HEK293 (cell line): Measurements from ENCODE around the gene ACER3.

Experiments used
- CTCF ChIA-PET: fragments of 350-600 bp; formaldehyde crosslinking; extraction: SDS; loops from one replicate; lab custom pipeline; 2021; ENCODE audit warnings: antibody characterized with exemption; lab: Yijun Ruan, JAX
- POLR2A ChIA-PET: fragments of 300-600 bp; formaldehyde crosslinking; extraction: SDS; loops from one replicate; lab custom pipeline; 2020; ENCODE audit warnings: antibody characterized with exemption, inconsistent platforms; lab: Yijun Ruan, JAX
- H3K27ac ChIP-seq: fragments of 200-500 bp; sonication (Bioruptor generic); 2 replicates; pipeline ENCODE4 v1.5.1; 2014; ENCODE audit warnings: low read depth, low read length, control low read depth, inconsistent platforms; ENCODE audit errors: extremely low read depth
- H3K36me3 ChIP-seq, 2 experiments: fragments of 200-500 bp in 1 of 2; sonication (Bioruptor generic) in 1 of 2; 1 replicate in 1 of 2; 2 replicates in 1 of 2; pipeline ENCODE4 v1.5.1; 2014 to 2017; ENCODE audit warnings: inconsistent platforms in 2 of 2, low read length in 2 of 2; ENCODE audit not compliant: control insufficient read depth in 2 of 2, insufficient read depth in 1 of 2
- H3K4me1 ChIP-seq: fragments of 200-500 bp; sonication (Bioruptor generic); 2 replicates; pipeline ENCODE4 v1.5.1; 2014; ENCODE audit warnings: mild to moderate bottlenecking, low read length, inconsistent platforms; ENCODE audit not compliant: control insufficient read depth, insufficient read depth
- H3K4me3 ChIP-seq: 2 replicates; pipeline ENCODE4 v1.5.1; 2011; ENCODE audit warnings: low read depth, mild to moderate bottlenecking, control low read depth, low read length, moderate library complexity
- H3K9me3 ChIP-seq: fragments of 200-500 bp; sonication (Bioruptor generic); 2 replicates; pipeline ENCODE4 v1.5.1; 2014; ENCODE audit warnings: low read depth, low read length, inconsistent platforms; ENCODE audit not compliant: control insufficient read depth, insufficient read depth
- GLIS1 ChIP-seq: fragments of 450-650 bp; formaldehyde crosslinking; IDR thresholded peaks from 2 replicates; pipeline ENCODE4 v1.5.1; 2016; ENCODE audit warnings: missing biosample characterization, missing genetic modification characterization
- HOXA7 ChIP-seq: sonication (generic); formaldehyde crosslinking; IDR thresholded peaks from 2 replicates; pipeline ENCODE4 v1.8.1; 2022; ENCODE audit warnings: missing genetic modification reagents, borderline replicate concordance
- SCRT2 ChIP-seq: fragments of 450-650 bp; formaldehyde crosslinking; IDR thresholded peaks from 2 replicates; pipeline ENCODE4 v1.5.1; 2016; ENCODE audit warnings: missing biosample characterization, missing genetic modification characterization
- SP7 ChIP-seq: fragments of 450-650 bp; formaldehyde crosslinking; IDR thresholded peaks from 2 replicates; pipeline ENCODE4 v1.5.1; 2016; ENCODE audit warnings: missing biosample characterization, missing genetic modification characterization
- YY2 ChIP-seq: fragments of 450-650 bp; formaldehyde crosslinking; IDR thresholded peaks from 2 replicates; pipeline ENCODE4 v1.5.1; 2016; ENCODE audit warnings: missing biosample characterization, missing genetic modification characterization
- ZNF114 ChIP-seq: fragments of 450-650 bp; formaldehyde crosslinking; IDR thresholded peaks from 2 replicates; pipeline ENCODE4 v1.5.0; 2017; ENCODE audit warnings: missing biosample characterization, missing genetic modification characterization
- ZNF132 ChIP-seq: fragments of 450-650 bp; formaldehyde crosslinking; IDR thresholded peaks from 2 replicates; pipeline ENCODE4 v1.5.1; 2017; ENCODE audit warnings: missing biosample characterization, missing genetic modification characterization, borderline replicate concordance
- ZNF19 ChIP-seq: fragments of 450-650 bp; formaldehyde crosslinking; IDR thresholded peaks from 2 replicates; pipeline ENCODE4; 2016; ENCODE audit warnings: missing biosample characterization, missing genetic modification characterization, low read depth
- ZNF214 ChIP-seq: fragments of 450-650 bp; formaldehyde crosslinking; IDR thresholded peaks from 2 replicates; pipeline ENCODE4 v1.5.1; 2017; ENCODE audit warnings: missing biosample characterization, mild to moderate bottlenecking, missing genetic modification characterization, borderline replicate concordance
- ZNF521 ChIP-seq: fragments of 450-650 bp; formaldehyde crosslinking; IDR thresholded peaks from 2 replicates; pipeline ENCODE4 v1.5.1; 2017; ENCODE audit warnings: missing biosample characterization, mild to moderate bottlenecking, missing genetic modification characterization
- ZNF585B ChIP-seq: fragments of 450-650 bp; formaldehyde crosslinking; IDR thresholded peaks from 2 replicates; pipeline ENCODE4 v1.5.1; 2016; ENCODE audit warnings: missing biosample characterization, missing genetic modification characterization
- ZNF596 ChIP-seq: fragments of 450-650 bp; IDR thresholded peaks from 2 replicates; pipeline ENCODE4 v1.5.0; 2018; ENCODE audit warnings: missing biosample characterization, mild to moderate bottlenecking, missing genetic modification characterization, moderate library complexity
- ZNF624 ChIP-seq: fragments of 450-650 bp; formaldehyde crosslinking; IDR thresholded peaks from 2 replicates; pipeline ENCODE4 v1.5.1; 2017; ENCODE audit warnings: missing biosample characterization, missing genetic modification characterization
- ZNF629 ChIP-seq: fragments of 450-650 bp; formaldehyde crosslinking; IDR thresholded peaks from 2 replicates; pipeline ENCODE4 v1.5.1; 2017; ENCODE audit warnings: missing biosample characterization, missing genetic modification characterization
- ZNF792 ChIP-seq: fragments of 450-650 bp; formaldehyde crosslinking; IDR thresholded peaks from 2 replicates; pipeline ENCODE4 v1.5.1; 2016; ENCODE audit warnings: missing biosample characterization, missing genetic modification characterization
- TF ChIP-seq, protein P1 (sequence below): fragments of 450-650 bp; formaldehyde crosslinking; IDR thresholded peaks from 2 replicates; pipeline ENCODE4 v1.5.1; 2016; ENCODE audit warnings: missing biosample characterization, missing genetic modification characterization
- TF ChIP-seq, protein P2 (sequence below): fragments of 450-650 bp; formaldehyde crosslinking; IDR thresholded peaks from 2 replicates; pipeline ENCODE4 v1.5.1; 2016; ENCODE audit warnings: missing biosample characterization, missing genetic modification characterization
- TF ChIP-seq, protein P3 (sequence below): fragments of 450-650 bp; formaldehyde crosslinking; IDR thresholded peaks from 2 replicates; pipeline ENCODE4 v1.5.1; 2016; ENCODE audit warnings: missing biosample characterization, missing genetic modification characterization
- TF ChIP-seq, protein P4 (sequence below): fragments of 450-650 bp; formaldehyde crosslinking; IDR thresholded peaks from 2 replicates; pipeline ENCODE4 v1.5.1; 2017; ENCODE audit warnings: missing biosample characterization, mild to moderate bottlenecking, missing genetic modification characterization, moderate library complexity

ACER3 gene

DNA sequence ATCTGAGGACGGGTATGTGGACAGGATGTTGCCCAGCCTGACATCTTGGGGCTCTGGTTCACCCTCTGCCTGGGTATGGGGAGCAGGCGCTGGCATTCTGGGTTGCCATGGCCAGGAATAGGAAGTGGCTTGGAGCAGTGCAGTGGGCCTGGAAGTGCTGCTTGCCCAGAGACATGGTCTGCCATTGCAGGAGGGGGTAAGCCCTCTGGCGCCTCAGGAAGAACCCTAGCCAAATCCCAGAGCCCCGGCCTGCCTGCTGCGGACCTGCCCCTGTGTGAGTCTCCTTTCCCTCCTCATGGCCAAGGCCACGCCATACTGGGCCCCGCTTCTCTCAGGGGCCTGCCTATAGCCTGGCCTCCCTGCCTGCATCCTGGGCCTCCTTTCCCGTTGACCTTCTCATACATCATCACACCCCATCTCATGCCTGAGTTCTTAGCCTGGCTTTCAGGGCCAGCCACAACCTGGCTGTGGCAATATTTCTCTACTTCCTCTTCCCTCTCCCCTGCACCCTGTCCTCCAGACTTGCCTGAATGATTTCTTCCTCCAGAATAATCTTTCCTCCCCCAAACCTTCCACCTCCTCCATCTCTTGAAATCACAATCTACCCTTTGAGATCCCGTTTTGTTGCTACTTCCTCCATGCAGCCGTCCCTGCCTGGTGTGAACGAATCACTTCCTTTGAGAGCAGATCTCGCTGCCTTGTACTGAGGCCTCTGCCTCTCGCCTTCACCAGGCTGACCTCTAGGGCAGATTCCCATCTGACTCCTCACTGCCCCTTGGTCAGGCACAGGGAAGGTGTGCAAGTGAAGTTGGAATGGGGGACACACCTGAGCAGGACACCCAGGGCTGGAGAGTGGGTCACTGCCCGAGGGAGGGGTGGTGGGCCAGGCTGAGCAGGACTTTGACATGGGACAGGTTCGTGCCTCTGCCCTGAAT, 211.2 kb downstream of the ACER3 start:
- H3K4me1 ChIP-seq, result no peaks in the 10 kb centered on the region
- no peak overlapping the region for H3K4me3 ChIP-seq
- no peaks in the 10 kb centered on the region for H3K36me3 ChIP-seq
- TF ChIP-seq ZNF521 (tag by site-specific recombination) (no peak), ZNF585B (no peak), SCRT2 (tag by site-specific recombination) (no peak), GLIS1 (tag by site-specific recombination) (no peak), YY2 (no peak), SP7 (tag by site-specific recombination) (no peak), ZNF214 (tag by site-specific recombination) (no peak), ZNF114 (no peak), ZNF132 (tag by site-specific recombination) (no peak), ZNF19 (tag by site-specific recombination) (no peak), ZNF792 (tag by site-specific recombination) (no peak), ZNF596 (tag by site-specific recombination) (no peak), ZNF624 (tag by site-specific recombination) (no peak), ZNF629 (no peak), HOXA7 (CRISPR knock-in tag) (no peak)
- TF ChIP-seq, protein P1, sequence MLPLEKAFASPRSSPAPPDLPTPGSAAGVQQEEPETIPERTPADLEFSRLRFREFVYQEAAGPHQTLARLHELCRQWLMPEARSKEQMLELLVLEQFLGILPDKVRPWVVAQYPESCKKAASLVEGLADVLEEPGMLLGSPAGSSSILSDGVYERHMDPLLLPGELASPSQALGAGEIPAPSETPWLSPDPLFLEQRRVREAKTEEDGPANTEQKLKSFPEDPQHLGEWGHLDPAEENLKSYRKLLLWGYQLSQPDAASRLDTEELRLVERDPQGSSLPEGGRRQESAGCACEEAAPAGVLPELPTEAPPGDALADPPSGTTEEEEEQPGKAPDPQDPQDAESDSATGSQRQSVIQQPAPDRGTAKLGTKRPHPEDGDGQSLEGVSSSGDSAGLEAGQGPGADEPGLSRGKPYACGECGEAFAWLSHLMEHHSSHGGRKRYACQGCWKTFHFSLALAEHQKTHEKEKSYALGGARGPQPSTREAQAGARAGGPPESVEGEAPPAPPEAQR, result no peak
- TF ChIP-seq, protein P2, sequence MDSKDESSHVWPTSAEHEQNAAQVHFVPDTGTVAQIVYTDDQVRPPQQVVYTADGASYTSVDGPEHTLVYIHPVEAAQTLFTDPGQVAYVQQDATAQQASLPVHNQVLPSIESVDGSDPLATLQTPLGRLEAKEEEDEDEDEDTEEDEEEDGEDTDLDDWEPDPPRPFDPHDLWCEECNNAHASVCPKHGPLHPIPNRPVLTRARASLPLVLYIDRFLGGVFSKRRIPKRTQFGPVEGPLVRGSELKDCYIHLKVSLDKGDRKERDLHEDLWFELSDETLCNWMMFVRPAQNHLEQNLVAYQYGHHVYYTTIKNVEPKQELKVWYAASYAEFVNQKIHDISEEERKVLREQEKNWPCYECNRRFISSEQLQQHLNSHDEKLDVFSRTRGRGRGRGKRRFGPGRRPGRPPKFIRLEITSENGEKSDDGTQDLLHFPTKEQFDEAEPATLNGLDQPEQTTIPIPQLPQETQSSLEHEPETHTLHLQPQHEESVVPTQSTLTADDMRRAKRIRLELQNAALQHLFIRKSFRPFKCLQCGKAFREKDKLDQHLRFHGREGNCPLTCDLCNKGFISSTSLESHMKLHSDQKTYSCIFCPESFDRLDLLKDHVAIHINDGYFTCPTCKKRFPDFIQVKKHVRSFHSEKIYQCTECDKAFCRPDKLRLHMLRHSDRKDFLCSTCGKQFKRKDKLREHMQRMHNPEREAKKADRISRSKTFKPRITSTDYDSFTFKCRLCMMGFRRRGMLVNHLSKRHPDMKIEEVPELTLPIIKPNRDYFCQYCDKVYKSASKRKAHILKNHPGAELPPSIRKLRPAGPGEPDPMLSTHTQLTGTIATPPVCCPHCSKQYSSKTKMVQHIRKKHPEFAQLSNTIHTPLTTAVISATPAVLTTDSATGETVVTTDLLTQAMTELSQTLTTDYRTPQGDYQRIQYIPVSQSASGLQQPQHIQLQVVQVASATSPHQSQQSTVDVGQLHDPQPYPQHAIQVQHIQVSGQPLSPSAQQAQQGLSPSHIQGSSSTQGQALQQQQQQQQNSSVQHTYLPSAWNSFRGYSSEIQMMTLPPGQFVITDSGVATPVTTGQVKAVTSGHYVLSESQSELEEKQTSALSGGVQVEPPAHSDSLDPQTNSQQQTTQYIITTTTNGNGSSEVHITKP (tag by site-specific recombination), result no peak
- TF ChIP-seq, protein P3, sequence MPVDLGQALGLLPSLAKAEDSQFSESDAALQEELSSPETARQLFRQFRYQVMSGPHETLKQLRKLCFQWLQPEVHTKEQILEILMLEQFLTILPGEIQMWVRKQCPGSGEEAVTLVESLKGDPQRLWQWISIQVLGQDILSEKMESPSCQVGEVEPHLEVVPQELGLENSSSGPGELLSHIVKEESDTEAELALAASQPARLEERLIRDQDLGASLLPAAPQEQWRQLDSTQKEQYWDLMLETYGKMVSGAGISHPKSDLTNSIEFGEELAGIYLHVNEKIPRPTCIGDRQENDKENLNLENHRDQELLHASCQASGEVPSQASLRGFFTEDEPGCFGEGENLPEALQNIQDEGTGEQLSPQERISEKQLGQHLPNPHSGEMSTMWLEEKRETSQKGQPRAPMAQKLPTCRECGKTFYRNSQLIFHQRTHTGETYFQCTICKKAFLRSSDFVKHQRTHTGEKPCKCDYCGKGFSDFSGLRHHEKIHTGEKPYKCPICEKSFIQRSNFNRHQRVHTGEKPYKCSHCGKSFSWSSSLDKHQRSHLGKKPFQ (tag by site-specific recombination), result no peak
- TF ChIP-seq, protein P4, sequence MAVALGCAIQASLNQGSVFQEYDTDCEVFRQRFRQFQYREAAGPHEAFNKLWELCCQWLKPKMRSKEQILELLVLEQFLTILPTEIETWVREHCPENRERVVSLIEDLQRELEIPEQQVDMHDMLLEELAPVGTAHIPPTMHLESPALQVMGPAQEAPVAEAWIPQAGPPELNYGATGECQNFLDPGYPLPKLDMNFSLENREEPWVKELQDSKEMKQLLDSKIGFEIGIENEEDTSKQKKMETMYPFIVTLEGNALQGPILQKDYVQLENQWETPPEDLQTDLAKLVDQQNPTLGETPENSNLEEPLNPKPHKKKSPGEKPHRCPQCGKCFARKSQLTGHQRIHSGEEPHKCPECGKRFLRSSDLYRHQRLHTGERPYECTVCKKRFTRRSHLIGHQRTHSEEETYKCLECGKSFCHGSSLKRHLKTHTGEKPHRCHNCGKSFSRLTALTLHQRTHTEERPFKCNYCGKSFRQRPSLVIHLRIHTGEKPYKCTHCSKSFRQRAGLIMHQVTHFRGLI (tag by site-specific recombination), result no peak
- CTCF ChIA-PET, result interaction anchor here (1.0 kb wide), 1 partner anchor 20 kb away, joined by 4 read pairs; no protein-coding TSS in a partner anchor
- H3K9me3 ChIP-seq, result no peaks in the 10 kb centered on the region
- POLR2A ChIA-PET, result no interaction called here
- no peak overlapping the region for H3K27ac ChIP-seq
